GM12872 (cell line): ENCODE results near the gene MT1H.

Experiments
- CTCF ChIP-seq: IDR thresholded peaks from 3 replicates; pipeline ENCODE4 v1.5.1; 2011; ENCODE audit warnings: low read depth, mild to moderate bottlenecking, low read length, moderate library complexity; ENCODE audit not compliant: insufficient read depth

Gene MT1H

GRCh38 chr16:56669005-56669839 lies at the start of gene MT1H:
Gene MT1H (plus strand): TSS chr16:56669814. CDS start chr16:56669885, 71 bp downstream.
- TF ChIP-seq CTCF, result no peak

GRCh38 chr16:56620339-56620897 lies 49.2 kb upstream of the MT1H start:
- no peak for TF ChIP-seq CTCF

GRCh38 chr16:56623637-56624036 lies 46.0 kb upstream of the MT1H start:
- TF ChIP-seq CTCF, result no peak

GRCh38 chr16:56625140-56625942 lies 44.3 kb upstream of the MT1H start, which contains the start of gene MT1E:
Gene MT1E (plus strand): TSS chr16:56625781. CDS start chr16:56625852, 71 bp downstream.
- TF ChIP-seq CTCF, result no peak

GRCh38 chr16:56625943-56626654 lies 43.5 kb upstream of the MT1H start:
- no peak for TF ChIP-seq CTCF

- TF ChIP-seq CTCF, result no peak
These were observed 42.9 kb upstream of the MT1H start for GRCh38 chr16:56626685-56627084.
